GM23338 (cell line): Measurements from ENCODE around the gene MAFF. TPM values are rescaled to one million over a fixed set of nuclear protein-coding genes. Genes with fewer than 3 reads are reported as not detected.

Experiments
- ATAC-seq: fragments of 200-7000 bp; cut with Tn5 transposase; 3 replicates; pipeline ENCODE4 v1.9.1; 2020
- DNase-seq: peaks from one replicate; pipeline ENCODE4 v3.0.0-alpha.2; 2015; ENCODE audit warnings: low spot score
- H2AFZ ChIP-seq: fragments of 200-600 bp; sonication (generic); 2 replicates; pipeline ENCODE4 v1.8.0; 2016; ENCODE audit warnings: antibody characterized with exemption, mild to moderate bottlenecking, moderate library complexity
- H3F3A ChIP-seq: fragments of 200-600 bp; sonication (generic); replicated peaks from 2 replicates; pipeline ENCODE4 v1.8.0; 2017; ENCODE audit warnings: antibody characterized with exemption, mixed run types, low read depth
- H3K27ac ChIP-seq: fragments of 200-600 bp; sonication (generic); 2 replicates; pipeline ENCODE4 v1.6.1; 2016; ENCODE audit warnings: low read depth
- H3K27me3 ChIP-seq: fragments of 200-600 bp; sonication (generic); 2 replicates; pipeline ENCODE4 v1.8.0; 2016; ENCODE audit warnings: mild to moderate bottlenecking, mixed run types, moderate library complexity; ENCODE audit not compliant: insufficient read depth
- H3K36me3 ChIP-seq: fragments of 200-600 bp; sonication (generic); 2 replicates; pipeline ENCODE4 v1.8.0; 2016; ENCODE audit warnings: mild to moderate bottlenecking; ENCODE audit not compliant: insufficient read depth
- H3K4me1 ChIP-seq: fragments of 200-600 bp; sonication (generic); 2 replicates; pipeline ENCODE4 v1.8.0; 2016; ENCODE audit warnings: mild to moderate bottlenecking, moderate library complexity; ENCODE audit not compliant: insufficient read depth
- H3K4me2 ChIP-seq: fragments of 200-600 bp; sonication (generic); 2 replicates; pipeline ENCODE4 v1.7.1; 2017; ENCODE audit warnings: mixed run types
- H3K4me3 ChIP-seq: fragments of 200-600 bp; sonication (generic); 2 replicates; pipeline ENCODE4 v1.6.1; 2016; ENCODE audit warnings: mixed run types
- H3K79me2 ChIP-seq: fragments of 200-600 bp; sonication (generic); replicated peaks from 2 replicates; pipeline ENCODE4 v1.8.0; 2017; ENCODE audit warnings: mild to moderate bottlenecking; ENCODE audit not compliant: insufficient read depth
- H3K9me2 ChIP-seq: fragments of 200-600 bp; sonication (generic); 2 replicates; pipeline ENCODE4 v1.8.0; 2017; ENCODE audit not compliant: insufficient read depth
- H4K20me1 ChIP-seq: fragments of 200-600 bp; sonication (generic); replicated peaks from 2 replicates; pipeline ENCODE4 v1.8.0; 2017; ENCODE audit warnings: mild to moderate bottlenecking; ENCODE audit not compliant: insufficient read depth
- H3K27ac Mint-ChIP-seq: 2 replicates; pipeline ENCODE4 v1.8.0; 2020; ENCODE audit warnings: inconsistent platforms, mild to moderate bottlenecking, moderate library complexity, mixed read lengths
- H3K27me3 Mint-ChIP-seq: 3 replicates; pipeline ENCODE4 v1.8.0; 2022; ENCODE audit warnings: low read depth, mild to moderate bottlenecking, moderate library complexity, mixed read lengths, inconsistent platforms; ENCODE audit not compliant: insufficient read depth, poor library complexity
- H3K36me3 Mint-ChIP-seq: 3 replicates; pipeline ENCODE4 v1.8.0; 2021; ENCODE audit warnings: low read depth, mild to moderate bottlenecking, inconsistent platforms, moderate library complexity, mixed read lengths
- H3K4me1 Mint-ChIP-seq: 3 replicates; pipeline ENCODE4 v1.8.0; 2020; ENCODE audit warnings: mild to moderate bottlenecking, inconsistent platforms, mixed read lengths
- H3K4me3 Mint-ChIP-seq: 3 replicates; pipeline ENCODE4 v1.8.0; 2021; ENCODE audit warnings: moderate library complexity, mild to moderate bottlenecking, inconsistent platforms, mixed read lengths
- H3K9me3 Mint-ChIP-seq: 3 replicates; pipeline ENCODE4 v1.8.0; 2020; ENCODE audit warnings: moderate library complexity, mild to moderate bottlenecking, inconsistent platforms, mixed read lengths
- CREB1 ChIP-seq: fragments of 250-450 bp; sonication (Bioruptor Pico); IDR thresholded peaks from 2 replicates; pipeline ENCODE4 v1.5.0; 2020; ENCODE audit warnings: low read depth, mild to moderate bottlenecking, moderate library complexity
- EZH2 ChIP-seq: fragments of 200-600 bp; sonication (generic); IDR thresholded peaks from one replicate; pipeline ENCODE4 v1.8.0; 2017; ENCODE audit warnings: antibody characterized with exemption, mild to moderate bottlenecking, low read depth; ENCODE audit not compliant: unreplicated experiment
- EZH2phosphoT487 ChIP-seq: fragments of 200-600 bp; sonication (generic); IDR thresholded peaks from one replicate; pipeline ENCODE4 v1.8.1; 2018; ENCODE audit warnings: antibody characterized with exemption; ENCODE audit not compliant: unreplicated experiment
- JUNB ChIP-seq: IDR thresholded peaks from one replicate; pipeline ENCODE4 v1.6.1; 2016; ENCODE audit warnings: antibody characterized with exemption; ENCODE audit not compliant: unreplicated experiment
- NANOG ChIP-seq: IDR thresholded peaks from 2 replicates; pipeline ENCODE4 v1.6.1; 2016; ENCODE audit warnings: antibody characterized with exemption, borderline replicate concordance
- POLR2AphosphoS5 ChIP-seq: IDR thresholded peaks from 2 replicates; pipeline ENCODE4 v1.6.1; 2016; ENCODE audit warnings: antibody characterized with exemption, low read depth
- STAT1 ChIP-seq: IDR thresholded peaks from one replicate; pipeline ENCODE4 v1.6.1; 2016; ENCODE audit warnings: antibody characterized with exemption; ENCODE audit not compliant: unreplicated experiment
- ZNF114 ChIP-seq: fragments of 250-450 bp; sonication (Bioruptor Pico); IDR thresholded peaks from 2 replicates; pipeline ENCODE4 v1.5.0; 2020; ENCODE audit warnings: mild to moderate bottlenecking, moderate library complexity
- ZNF331 ChIP-seq: fragments of 250-450 bp; sonication (Bioruptor Pico); IDR thresholded peaks from 2 replicates; pipeline ENCODE4 v1.5.0; 2020; ENCODE audit warnings: low read depth, mild to moderate bottlenecking, moderate library complexity
- polyA plus RNA-seq: library from polyadenylated mRNA; unstranded; fragments of >200 nt; fragmentation: Nextera tagmentation; extraction: Ambion mirVana; gene quantifications from 2 replicates; pipeline ENCODE4 v1.2.1, GENCODE V29; 2016
- total RNA-seq: library from RNA; depleted of rRNA; stranded (reverse); fragments of >200 nt; shearing (Covaris generic); gene quantifications from 2 replicates; pipeline ENCODE4 v1.2.3, GENCODE V29; 2014
- TF ChIP-seq, protein P1 (sequence below): IDR thresholded peaks from one replicate; pipeline ENCODE4 v1.6.1; 2018; ENCODE audit warnings: antibody characterized with exemption; ENCODE audit not compliant: unreplicated experiment
- TF ChIP-seq, protein P2 (sequence below): IDR thresholded peaks from 2 replicates; pipeline ENCODE4 v1.6.1; 2016; ENCODE audit warnings: antibody characterized with exemption
- TF ChIP-seq, protein P3 (sequence below): fragments of 250-450 bp; sonication (Bioruptor Pico); IDR thresholded peaks from 2 replicates; pipeline ENCODE4 v1.5.0; 2020; ENCODE audit warnings: mild to moderate bottlenecking, moderate library complexity

MAFF gene
- total and polyA plus RNA-seq, 2 experiments from 2014 or later = 2.2 to 8.9 TPM

DNA sequence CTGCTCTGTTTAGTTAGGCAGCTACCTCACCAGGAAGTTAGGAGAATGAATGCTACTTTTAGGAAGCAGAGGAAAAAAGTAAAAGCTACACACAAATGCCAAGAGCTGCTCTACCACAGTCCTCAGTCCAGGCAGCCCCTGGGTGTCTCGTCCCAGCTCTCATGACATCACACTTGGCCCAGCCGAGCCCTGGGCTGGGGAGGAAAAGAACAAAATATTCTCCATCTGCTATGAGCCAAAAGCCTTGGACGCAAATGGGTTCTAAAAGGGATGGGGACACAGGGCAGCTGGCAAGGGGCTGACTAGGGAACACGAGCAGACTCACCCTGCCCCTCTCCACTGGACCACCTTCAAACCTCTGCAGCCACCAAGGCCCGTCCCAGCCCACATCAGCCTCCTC lies 44.9 kb downstream of the MAFF start (continued):
- TF ChIP-seq, protein P1, sequence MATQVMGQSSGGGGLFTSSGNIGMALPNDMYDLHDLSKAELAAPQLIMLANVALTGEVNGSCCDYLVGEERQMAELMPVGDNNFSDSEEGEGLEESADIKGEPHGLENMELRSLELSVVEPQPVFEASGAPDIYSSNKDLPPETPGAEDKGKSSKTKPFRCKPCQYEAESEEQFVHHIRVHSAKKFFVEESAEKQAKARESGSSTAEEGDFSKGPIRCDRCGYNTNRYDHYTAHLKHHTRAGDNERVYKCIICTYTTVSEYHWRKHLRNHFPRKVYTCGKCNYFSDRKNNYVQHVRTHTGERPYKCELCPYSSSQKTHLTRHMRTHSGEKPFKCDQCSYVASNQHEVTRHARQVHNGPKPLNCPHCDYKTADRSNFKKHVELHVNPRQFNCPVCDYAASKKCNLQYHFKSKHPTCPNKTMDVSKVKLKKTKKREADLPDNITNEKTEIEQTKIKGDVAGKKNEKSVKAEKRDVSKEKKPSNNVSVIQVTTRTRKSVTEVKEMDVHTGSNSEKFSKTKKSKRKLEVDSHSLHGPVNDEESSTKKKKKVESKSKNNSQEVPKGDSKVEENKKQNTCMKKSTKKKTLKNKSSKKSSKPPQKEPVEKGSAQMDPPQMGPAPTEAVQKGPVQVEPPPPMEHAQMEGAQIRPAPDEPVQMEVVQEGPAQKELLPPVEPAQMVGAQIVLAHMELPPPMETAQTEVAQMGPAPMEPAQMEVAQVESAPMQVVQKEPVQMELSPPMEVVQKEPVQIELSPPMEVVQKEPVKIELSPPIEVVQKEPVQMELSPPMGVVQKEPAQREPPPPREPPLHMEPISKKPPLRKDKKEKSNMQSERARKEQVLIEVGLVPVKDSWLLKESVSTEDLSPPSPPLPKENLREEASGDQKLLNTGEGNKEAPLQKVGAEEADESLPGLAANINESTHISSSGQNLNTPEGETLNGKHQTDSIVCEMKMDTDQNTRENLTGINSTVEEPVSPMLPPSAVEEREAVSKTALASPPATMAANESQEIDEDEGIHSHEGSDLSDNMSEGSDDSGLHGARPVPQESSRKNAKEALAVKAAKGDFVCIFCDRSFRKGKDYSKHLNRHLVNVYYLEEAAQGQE = no peak
- TF ChIP-seq, protein P2, sequence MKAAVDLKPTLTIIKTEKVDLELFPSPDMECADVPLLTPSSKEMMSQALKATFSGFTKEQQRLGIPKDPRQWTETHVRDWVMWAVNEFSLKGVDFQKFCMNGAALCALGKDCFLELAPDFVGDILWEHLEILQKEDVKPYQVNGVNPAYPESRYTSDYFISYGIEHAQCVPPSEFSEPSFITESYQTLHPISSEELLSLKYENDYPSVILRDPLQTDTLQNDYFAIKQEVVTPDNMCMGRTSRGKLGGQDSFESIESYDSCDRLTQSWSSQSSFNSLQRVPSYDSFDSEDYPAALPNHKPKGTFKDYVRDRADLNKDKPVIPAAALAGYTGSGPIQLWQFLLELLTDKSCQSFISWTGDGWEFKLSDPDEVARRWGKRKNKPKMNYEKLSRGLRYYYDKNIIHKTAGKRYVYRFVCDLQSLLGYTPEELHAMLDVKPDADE = no peak
- no peak for TF ChIP-seq STAT1
- TF ChIP-seq JUNB = no peak
- no peak for TF ChIP-seq POLR2AphosphoS5
- TF ChIP-seq ZNF114 (CRISPR knock-in tag) = no peak
- TF ChIP-seq CREB1 (CRISPR knock-in tag) = no peak
- TF ChIP-seq NANOG = no peak

DNA sequence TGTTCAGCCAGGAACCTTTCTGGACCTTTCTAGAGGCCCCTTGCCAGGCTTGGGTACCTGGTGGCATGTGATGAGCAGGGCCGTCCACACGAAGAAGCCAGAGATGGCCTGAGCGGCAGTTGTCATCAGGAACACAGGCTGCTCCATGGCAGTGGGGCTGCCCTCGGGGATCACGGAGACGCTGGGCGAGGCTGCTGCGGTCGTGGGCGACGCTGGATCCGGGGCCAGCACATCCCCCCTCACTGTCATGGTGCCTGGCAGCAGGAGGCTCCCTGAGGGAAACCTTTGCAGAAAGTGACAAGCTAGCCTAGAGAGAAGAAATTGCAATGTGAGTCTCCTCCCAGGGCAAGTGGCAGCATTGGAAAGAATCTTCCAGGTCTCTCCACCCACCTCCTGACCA lies 45.9 kb downstream of the MAFF start:
- peaks cover 6% of the 10 kb centered on the region for H3K4me1 Mint-ChIP-seq
- H3K27me3 Mint-ChIP-seq = peaks cover 11% of the 10 kb centered on the region
- Histone ChIP-seq H3K4me2 (no peak overlapping the region), H4K20me1 (peaks cover 24% of the 10 kb centered on the region), H3F3A (no peaks in the 10 kb centered on the region), H2AFZ (no peak overlapping the region), H3K4me3 (no peak overlapping the region), H3K9me2 (no peaks in the 10 kb centered on the region), H3K36me3 (no peaks in the 10 kb centered on the region), H3K4me1 (no peaks in the 10 kb centered on the region), H3K79me2 (peaks cover 47% of the 10 kb centered on the region), H3K27me3 (no peaks in the 10 kb centered on the region), H3K27ac (no peak overlapping the region)
- peak overlapping the region; percentile 27; the same call in 1 of the 2 replicates for H3K27ac Mint-ChIP-seq
- no peaks in the 10 kb centered on the region for H3K9me3 Mint-ChIP-seq
- no peak overlapping the region for H3K4me3 Mint-ChIP-seq
- ATAC-seq (no peak), DNase-seq (no peak)
- H3K36me3 Mint-ChIP-seq = peaks cover 28% of the 10 kb centered on the region
- no peak for TF ChIP-seq EZH2
- TF ChIP-seq, protein P3, sequence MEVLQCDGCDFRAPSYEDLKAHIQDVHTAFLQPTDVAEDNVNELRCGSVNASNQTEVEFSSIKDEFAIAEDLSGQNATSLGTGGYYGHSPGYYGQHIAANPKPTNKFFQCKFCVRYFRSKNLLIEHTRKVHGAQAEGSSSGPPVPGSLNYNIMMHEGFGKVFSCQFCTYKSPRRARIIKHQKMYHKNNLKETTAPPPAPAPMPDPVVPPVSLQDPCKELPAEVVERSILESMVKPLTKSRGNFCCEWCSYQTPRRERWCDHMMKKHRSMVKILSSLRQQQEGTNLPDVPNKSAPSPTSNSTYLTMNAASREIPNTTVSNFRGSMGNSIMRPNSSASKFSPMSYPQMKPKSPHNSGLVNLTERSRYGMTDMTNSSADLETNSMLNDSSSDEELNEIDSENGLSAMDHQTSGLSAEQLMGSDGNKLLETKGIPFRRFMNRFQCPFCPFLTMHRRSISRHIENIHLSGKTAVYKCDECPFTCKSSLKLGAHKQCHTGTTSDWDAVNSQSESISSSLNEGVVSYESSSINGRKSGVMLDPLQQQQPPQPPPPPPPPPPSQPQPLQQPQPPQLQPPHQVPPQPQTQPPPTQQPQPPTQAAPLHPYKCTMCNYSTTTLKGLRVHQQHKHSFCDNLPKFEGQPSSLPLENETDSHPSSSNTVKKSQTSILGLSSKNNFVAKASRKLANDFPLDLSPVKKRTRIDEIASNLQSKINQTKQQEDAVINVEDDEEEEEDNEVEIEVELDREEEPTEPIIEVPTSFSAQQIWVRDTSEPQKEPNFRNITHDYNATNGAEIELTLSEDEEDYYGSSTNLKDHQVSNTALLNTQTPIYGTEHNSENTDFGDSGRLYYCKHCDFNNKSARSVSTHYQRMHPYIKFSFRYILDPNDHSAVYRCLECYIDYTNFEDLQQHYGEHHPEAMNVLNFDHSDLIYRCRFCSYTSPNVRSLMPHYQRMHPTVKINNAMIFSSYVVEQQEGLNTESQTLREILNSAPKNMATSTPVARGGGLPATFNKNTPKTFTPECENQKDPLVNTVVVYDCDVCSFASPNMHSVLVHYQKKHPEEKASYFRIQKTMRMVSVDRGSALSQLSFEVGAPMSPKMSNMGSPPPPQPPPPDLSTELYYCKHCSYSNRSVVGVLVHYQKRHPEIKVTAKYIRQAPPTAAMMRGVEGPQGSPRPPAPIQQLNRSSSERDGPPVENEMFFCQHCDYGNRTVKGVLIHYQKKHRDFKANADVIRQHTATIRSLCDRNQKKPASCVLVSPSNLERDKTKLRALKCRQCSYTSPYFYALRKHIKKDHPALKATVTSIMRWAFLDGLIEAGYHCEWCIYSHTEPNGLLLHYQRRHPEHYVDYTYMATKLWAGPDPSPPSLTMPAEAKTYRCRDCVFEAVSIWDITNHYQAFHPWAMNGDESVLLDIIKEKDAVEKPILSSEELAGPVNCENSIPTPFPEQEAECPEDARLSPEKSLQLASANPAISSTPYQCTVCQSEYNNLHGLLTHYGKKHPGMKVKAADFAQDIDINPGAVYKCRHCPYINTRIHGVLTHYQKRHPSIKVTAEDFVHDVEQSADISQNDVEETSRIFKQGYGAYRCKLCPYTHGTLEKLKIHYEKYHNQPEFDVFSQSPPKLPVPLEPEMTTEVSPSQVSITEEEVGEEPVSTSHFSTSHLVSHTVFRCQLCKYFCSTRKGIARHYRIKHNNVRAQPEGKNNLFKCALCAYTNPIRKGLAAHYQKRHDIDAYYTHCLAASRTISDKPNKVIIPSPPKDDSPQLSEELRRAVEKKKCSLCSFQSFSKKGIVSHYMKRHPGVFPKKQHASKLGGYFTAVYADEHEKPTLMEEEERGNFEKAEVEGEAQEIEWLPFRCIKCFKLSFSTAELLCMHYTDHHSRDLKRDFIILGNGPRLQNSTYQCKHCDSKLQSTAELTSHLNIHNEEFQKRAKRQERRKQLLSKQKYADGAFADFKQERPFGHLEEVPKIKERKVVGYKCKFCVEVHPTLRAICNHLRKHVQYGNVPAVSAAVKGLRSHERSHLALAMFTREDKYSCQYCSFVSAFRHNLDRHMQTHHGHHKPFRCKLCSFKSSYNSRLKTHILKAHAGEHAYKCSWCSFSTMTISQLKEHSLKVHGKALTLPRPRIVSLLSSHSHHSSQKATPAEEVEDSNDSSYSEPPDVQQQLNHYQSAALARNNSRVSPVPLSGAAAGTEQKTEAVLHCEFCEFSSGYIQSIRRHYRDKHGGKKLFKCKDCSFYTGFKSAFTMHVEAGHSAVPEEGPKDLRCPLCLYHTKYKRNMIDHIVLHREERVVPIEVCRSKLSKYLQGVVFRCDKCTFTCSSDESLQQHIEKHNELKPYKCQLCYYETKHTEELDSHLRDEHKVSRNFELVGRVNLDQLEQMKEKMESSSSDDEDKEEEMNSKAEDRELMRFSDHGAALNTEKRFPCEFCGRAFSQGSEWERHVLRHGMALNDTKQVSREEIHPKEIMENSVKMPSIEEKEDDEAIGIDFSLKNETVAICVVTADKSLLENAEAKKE = no peak
- TF ChIP-seq EZH2phosphoT487 = no peak
- no peak for TF ChIP-seq ZNF114 (CRISPR knock-in tag)
- no peak for TF ChIP-seq JUNB
- TF ChIP-seq NANOG = no peak
- no peak for TF ChIP-seq ZNF331 (CRISPR knock-in tag)
- TF ChIP-seq, protein P2 = no peak
- TF ChIP-seq CREB1 (CRISPR knock-in tag) = no peak
